Measurements from ENCODE around the gene IFITM1. TPM values are rescaled to one million over a fixed set of nuclear protein-coding genes. Genes with fewer than 3 reads are reported as not detected.
"Not testable (repeated sequence)": the region's sequence is repeated elsewhere in the genome, so short reads cannot be mapped to it uniquely, and the experiment has no call there.

The IFITM1 gene
- total RNA-seq, 1 donor from 2014 or later, result 83.1 TPM

DNA sequence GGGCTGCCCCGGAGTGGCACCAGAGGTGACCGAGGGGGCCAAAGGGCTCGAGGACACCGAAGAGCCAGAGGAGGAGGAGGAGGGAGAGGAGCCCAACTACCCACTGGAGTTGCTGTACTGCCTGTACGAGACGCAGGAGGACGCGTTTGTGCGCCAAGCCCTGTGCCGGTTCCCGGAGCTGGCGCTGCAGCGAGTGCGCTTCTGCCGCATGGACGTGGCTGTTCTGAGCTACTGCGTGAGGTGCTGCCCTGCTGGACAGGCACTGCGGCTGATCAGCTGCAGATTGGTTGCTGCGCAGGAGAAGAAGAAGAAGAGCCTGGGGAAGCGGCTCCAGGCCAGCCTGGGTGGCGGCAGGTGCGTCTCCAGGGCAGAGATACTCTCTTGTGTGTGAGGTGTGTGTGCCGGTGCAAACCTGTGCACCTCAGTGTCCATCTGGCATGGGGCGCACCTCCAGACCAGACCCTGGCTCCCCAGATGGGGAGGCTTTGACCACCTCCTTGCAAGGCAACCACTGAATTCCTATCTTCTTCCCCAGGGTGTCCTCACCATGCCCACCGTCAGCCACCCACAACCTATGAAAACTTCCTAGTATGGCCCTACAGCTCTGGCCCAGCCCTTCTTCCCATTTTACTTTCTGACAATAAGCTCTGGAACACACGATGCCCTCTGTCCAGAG is 32.2 kb upstream of the IFITM1 start:
- DNase-seq (peak; percentile 29), ATAC-seq (ENCODE audit: poor library complexity) (no peak)
- intact Hi-C loops (cut with DNase I), result no loop called here

GRCh38 chr11:282171-282570 is 31.7 kb upstream of the IFITM1 start:
- intact Hi-C loops (cut with DNase I), result no loop called here
- DNase-seq (peak; percentile 24), ATAC-seq (ENCODE audit: poor library complexity) (no peak)

- peak; percentile 27 for DNase-seq
- intact Hi-C loops (cut with DNase I), result no loop called here
- ATAC-seq (ENCODE audit: poor library complexity), result no peak
Observed at GRCh38 chr11:282630-283360, 31.0 kb upstream of the IFITM1 start.

- intact Hi-C loops (cut with DNase I), result no loop called here
- ATAC-seq (ENCODE audit: poor library complexity) (no peak), DNase-seq (peak; percentile 10)
Observed at GRCh38 chr11:283405-284104, 30.3 kb upstream of the IFITM1 start.

GRCh38 chr11:284105-285020 is 29.5 kb upstream of the IFITM1 start:
- intact Hi-C loops (cut with DNase I), result no loop called here
- ATAC-seq (ENCODE audit: poor library complexity) (no peak), DNase-seq (peak; percentile 24)

GRCh38 chr11:285021-285893 is 28.6 kb upstream of the IFITM1 start:
- ATAC-seq (ENCODE audit: poor library complexity) (no peak), DNase-seq (peak; percentile 19)
- intact Hi-C loops (cut with DNase I), result no loop called here

GRCh38 chr11:285894-286220 is 28.0 kb upstream of the IFITM1 start:
- intact Hi-C loops (cut with DNase I), result no loop called here
- DNase-seq (peak; percentile 11), ATAC-seq (ENCODE audit: poor library complexity) (no peak)

DNA sequence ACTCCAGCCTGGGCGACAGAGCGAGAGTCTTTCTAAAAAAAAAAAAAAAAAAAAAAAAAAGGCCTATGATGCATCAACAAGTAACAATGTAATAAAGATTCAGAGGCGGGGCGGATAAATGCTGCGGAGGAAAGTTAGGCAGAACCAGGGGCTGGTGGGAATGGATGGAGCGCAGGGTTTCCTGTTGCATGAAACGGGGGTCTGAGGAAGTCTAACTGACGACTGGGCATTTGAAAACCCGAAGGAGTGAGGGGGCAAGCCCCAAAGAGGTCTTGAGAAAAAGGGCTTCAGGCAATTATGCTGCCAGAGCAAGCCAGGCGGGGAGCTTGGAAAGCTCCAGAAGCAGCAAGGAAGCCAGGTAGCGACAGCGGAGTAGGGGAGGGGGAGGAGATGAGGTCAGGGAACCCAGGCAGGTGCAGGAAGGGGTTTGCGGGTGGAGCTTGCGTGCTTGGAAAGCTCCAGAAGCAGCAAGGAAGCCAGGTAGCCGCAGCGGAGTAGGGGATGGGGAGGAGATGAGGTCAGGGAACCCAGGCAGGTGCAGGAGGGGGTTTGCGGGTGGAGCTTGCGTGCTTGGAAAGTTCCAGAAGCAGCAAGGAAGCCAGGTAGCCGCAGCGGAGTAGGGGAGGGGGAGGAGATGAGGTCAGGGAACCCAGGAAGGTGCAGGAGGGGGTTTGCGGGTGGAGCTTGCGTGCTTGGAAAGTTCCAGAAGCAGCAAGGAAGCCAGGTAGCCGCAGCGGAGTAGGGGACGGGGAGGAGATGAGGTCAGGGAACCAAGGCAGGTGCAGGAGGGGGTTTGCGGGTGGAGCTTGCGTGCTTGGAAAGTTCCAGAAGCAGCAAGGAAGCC is 26.6 kb upstream of the IFITM1 start:
- intact Hi-C loops (cut with DNase I); ATAC-seq (ENCODE audit: poor library complexity): not testable (repeated sequence)
- peak; percentile 29 for DNase-seq

DNA sequence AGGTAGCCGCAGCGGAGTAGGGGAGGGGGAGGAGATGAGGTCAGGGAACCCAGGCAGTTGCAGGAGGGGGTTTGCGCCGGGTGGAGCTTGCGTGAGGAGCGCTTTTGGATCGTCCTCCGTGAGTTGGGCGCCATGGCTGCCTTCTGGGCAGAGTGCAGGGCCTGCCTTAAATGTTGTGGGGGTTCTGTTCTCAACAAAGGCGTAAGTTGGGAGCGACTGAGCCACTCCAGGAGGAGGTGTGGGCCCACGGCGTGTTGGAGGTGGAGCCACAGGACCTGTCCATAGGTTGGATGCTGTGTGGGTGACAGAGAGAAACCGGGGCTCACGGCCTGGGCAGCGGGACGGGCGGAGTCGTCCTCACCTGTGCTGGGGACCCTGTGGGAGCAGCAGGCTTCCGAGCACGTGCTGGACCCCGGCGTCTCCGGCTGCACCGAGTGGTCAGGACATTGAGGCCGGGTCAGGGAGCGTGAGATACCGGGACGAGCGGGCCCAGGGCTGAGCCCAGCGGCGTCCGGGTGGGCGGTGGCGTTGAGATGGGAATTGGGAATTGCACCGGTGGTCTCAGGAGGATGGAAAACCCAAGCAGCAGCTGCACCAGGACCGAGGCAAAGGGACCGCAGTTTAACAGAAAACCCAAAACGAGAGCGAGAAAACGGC is 25.9 kb upstream of the IFITM1 start:
- DNase-seq (peak; percentile 50), ATAC-seq (ENCODE audit: poor library complexity) (peak; percentile 6)
- intact Hi-C loops (cut with DNase I), result no loop called here

DNA sequence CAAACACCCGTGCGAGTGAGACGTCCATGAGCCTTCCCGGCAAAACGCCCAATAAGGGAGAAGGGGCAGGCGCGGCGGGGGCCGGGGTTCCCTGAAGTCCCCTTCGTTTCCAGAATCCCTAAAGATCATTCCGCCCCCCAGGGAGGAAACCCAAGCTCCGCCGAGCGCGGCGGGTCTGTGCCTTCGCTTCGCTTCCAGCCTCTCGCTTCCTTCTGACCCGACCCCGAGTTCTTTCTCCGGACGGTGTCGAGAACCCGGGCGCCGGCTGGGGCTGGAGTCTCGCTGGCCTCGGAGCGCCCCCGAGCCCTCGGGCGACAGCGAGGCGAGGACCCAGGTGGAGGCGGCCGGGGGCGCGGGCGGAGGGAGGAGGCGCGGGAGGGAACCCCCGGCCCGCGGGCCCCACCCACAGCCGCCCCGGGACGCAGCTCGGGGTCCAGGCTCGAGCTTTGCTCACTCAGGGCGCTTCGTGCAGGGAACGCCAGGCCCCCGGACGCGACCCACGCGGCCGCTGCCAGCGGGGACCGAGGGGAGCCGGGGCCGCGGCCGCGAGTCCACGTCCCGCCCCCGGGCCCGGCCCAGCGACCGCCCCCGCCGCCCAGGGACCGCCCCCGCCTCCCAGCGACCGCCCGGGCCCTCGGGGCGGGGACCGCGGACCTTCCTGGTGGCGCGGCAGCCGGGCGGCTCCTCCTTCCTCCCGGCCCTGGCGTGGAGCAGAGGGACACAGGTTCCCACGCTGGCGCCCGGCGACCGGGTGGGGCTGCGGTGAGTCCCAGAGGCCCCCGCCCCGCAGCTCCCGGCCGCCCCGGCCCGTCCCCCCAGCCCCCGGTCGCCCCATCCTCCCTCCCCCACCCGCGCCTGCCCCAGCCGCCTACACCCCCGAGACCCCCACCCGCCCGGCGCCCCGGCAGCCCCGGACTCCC is 25.1 kb upstream of the IFITM1 start, which contains the start of gene PGGHG:
TSS of gene PGGHG (plus strand) at position 649 of the 920 bp plus-strand sequence. CDS start 691 bp downstream, outside the sequence.
- DNase-seq (peak; percentile 90), ATAC-seq (ENCODE audit: poor library complexity) (peak; percentile 90)
- intact Hi-C loops (cut with DNase I), result no loop called here

DNA sequence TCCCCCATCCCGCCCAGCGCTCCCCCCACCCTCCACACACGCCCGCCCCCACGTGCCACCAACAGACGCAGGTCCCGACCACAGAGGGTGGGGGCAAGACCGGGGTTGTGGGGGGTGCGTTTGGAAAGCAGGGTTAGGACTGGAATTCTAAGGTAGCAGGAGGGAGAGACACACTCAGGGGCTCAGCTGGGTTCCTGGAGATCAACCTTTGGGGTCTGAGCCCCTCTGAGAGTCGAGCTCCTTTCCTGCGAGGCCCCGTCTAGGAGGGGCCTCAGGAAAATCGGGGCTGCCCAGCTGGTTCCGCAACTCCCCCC is 24.5 kb upstream of the IFITM1 start:
- DNase-seq (no peak), ATAC-seq (ENCODE audit: poor library complexity) (peak; percentile 2)
- intact Hi-C loops (cut with DNase I), result no loop called here

DNA sequence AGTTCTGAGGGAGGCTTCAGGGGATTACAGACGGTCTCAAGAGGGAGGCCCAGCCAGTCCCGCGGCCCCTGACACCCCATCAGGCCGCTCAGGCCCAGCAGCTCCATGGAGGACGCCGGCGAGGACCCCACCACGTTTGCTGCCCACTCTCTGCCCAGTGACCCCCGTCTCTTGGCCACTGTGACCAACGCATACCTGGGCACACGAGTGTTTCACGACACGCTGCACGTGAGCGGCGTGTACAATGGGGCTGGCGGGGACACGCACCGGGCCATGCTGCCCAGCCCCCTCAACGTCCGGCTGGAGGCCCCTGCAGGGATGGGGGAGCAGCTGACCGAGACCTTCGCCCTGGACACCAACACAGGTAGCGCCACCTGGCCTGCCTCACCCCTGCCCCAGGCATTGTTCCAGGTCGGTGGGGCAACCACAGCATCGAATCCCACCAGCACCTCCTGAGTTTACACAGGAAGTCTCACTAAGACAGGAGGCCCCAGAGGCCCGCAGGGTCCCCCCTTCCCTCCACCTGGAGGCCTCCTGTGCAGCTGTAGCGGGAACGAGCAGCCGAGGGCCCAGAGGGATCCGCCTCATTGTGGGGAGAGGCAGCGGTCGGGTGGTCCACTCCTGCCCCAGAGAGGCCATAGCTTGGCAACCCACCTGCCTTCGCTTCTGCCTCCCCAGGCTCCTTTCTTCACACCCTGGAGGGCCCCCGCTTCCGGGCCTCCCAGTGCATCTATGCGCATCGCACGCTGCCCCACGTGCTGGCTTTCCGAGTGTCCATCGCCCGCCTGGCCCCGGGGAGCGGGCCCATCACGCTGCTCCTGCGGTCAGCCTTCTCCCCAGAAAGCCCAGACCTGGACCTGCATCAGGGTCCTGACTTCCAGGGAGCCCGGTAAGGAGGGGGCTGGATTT is 23.9 kb upstream of the IFITM1 start:
- DNase-seq (peak; percentile 44), ATAC-seq (ENCODE audit: poor library complexity) (no peak)
- intact Hi-C loops (cut with DNase I), result no loop called here

DNA sequence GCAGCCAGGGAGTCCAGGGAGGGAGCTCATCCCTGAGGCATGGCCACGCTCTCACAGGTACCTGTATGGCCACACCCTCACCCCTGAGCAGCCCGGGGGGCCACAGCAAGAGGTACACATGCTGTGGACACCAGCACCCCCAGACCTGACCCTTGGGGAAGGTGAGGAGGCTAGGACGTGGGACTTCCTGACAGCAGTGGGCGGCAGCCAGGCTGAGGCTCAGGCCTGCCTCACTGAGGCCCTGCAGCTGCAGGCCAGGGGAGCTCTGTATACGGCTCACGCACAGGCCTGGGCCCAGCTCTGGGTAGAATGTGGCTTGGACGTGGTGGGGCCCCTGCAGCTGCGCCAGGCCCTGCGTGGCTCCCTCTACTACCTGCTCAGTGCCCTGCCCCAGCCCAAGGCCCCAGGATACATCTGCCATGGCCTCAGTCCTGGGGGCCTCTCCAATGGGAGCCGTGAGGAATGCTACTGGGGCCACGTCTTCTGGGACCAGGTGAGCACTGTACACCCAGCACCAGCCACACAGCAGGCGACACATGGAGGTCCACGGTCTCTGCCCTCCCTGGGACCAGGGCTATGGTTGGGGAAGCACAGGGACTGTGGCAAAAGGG is 23.1 kb upstream of the IFITM1 start:
- intact Hi-C loops (cut with DNase I), result no loop called here
- peak; percentile 45 for DNase-seq
- no peak for ATAC-seq (ENCODE audit: poor library complexity)

Measured in Right ventricle myocardium superior (tissue), 1 donor.